HG03520 (cell line): ENCODE measurements around the gene MSL2.
"Not testable (repeated sequence)": the region's sequence is repeated elsewhere in the genome, so short reads cannot be mapped to it uniquely, and the experiment has no call there.

Source experiments
- ATAC-seq: cut with Tn5 transposase; IDR thresholded peaks from one replicate; pipeline ENCODE4 v1.9.1; 2021; ENCODE audit warnings: mild to moderate bottlenecking, moderate library complexity; ENCODE audit not compliant: unreplicated experiment

Gene MSL2

GRCh38 chr3:136149667-136150066 lies 46.5 kb downstream of the MSL2 start:
- ATAC-seq = no peak

GRCh38 chr3:136146981-136147729 lies 49.0 kb downstream of the MSL2 start:
- no peak for ATAC-seq

- ATAC-seq = not testable (repeated sequence)
Observed at GRCh38 chr3:136144397-136144796, 51.7 kb downstream of the MSL2 start.

GRCh38 chr3:136142592-136142991 lies 53.5 kb downstream of the MSL2 start:
- ATAC-seq = no peak

GRCh38 chr3:136141891-136142290 lies 54.2 kb downstream of the MSL2 start:
- no peak for ATAC-seq

- ATAC-seq = no peak
Observed at GRCh38 chr3:136141291-136141785, 54.8 kb downstream of the MSL2 start.

- ATAC-seq = no peak
Observed at GRCh38 chr3:136136454-136136853, 59.7 kb downstream of the MSL2 start.

GRCh38 chr3:136135039-136135802 lies 60.9 kb downstream of the MSL2 start:
- no peak for ATAC-seq

GRCh38 chr3:136134091-136134490 lies 62.0 kb downstream of the MSL2 start:
- no peak for ATAC-seq

- ATAC-seq = not testable (repeated sequence)
Observed at GRCh38 chr3:136131647-136132046, 64.5 kb downstream of the MSL2 start.

- ATAC-seq = no peak
Observed at GRCh38 chr3:136122006-136122405, 74.1 kb downstream of the MSL2 start.

GRCh38 chr3:136120373-136121348 lies 75.5 kb downstream of the MSL2 start:
- peak; percentile 66 for ATAC-seq

GRCh38 chr3:136119783-136120182 lies 76.4 kb downstream of the MSL2 start:
- not testable (repeated sequence) for ATAC-seq

- not testable (repeated sequence) for ATAC-seq
Observed at GRCh38 chr3:136119332-136119731, 76.8 kb downstream of the MSL2 start.

- no peak for ATAC-seq
Observed at GRCh38 chr3:136114421-136114820, 81.7 kb downstream of the MSL2 start.

GRCh38 chr3:136110481-136110880 lies 85.7 kb downstream of the MSL2 start:
- no peak for ATAC-seq

- ATAC-seq = peak; percentile 93
Observed at GRCh38 chr3:136109499-136109898, 86.6 kb downstream of the MSL2 start.

GRCh38 chr3:136106101-136106500 lies 90.0 kb downstream of the MSL2 start:
- ATAC-seq = no peak

- ATAC-seq = no peak
Observed at GRCh38 chr3:136105044-136105443, 91.1 kb downstream of the MSL2 start.
